Medulla oblongata (tissue), 1 donor: ENCODE data around the gene CD86.
"Not testable (repeated sequence)": the region's sequence is repeated elsewhere in the genome, so short reads cannot be mapped to it uniquely, and the experiment has no call there.

ENCODE experiments used
- DNase-seq: peaks from one replicate; pipeline ENCODE4 v3.0.0-alpha.2; 2015; ENCODE audit errors: extremely low spot score

Gene CD86

GRCh38 chr3:122164983-122165382 lies 109.8 kb downstream of the CD86 start:
- not testable (repeated sequence) for DNase-seq

- no peak for DNase-seq
Observed at GRCh38 chr3:122167630-122168029, 112.5 kb downstream of the CD86 start.

GRCh38 chr3:122168044-122168443 lies 112.9 kb downstream of the CD86 start:
- no peak for DNase-seq

- DNase-seq = no peak
Observed at GRCh38 chr3:122169911-122170310, 114.7 kb downstream of the CD86 start.
